Tibial nerve (tissue), 4 donors: ENCODE data around the gene NSUN4.

Source experiments
- CTCF ChIP-seq, 5 experiments: fragments of 200-600 bp in 3 of 5; fragments of 450-650 bp in 2 of 5; sonication (generic) in 3 of 5; IDR thresholded peaks; one replicate each; pipeline ENCODE4 v1.5.1; 2016 to 2019; ENCODE audit warnings: antibody characterized with exemption in 5 of 5, mild to moderate bottlenecking in 3 of 5, moderate library complexity in 2 of 5
- EP300 ChIP-seq, 2 donors: sonication (generic); formaldehyde crosslinking; IDR thresholded peaks; one replicate each; pipeline ENCODE4 v1.6.1; 2017; ENCODE audit warnings: antibody characterized with exemption in 2 of 2, mild to moderate bottlenecking in 1 of 2
- POLR2A ChIP-seq, 2 donors: fragments of 450-650 bp; IDR thresholded peaks; one replicate each; pipeline ENCODE4 v1.6.1; 2017; ENCODE audit warnings: antibody characterized with exemption in 2 of 2, mild to moderate bottlenecking in 2 of 2, moderate library complexity in 2 of 2

- TF ChIP-seq CTCF (IDR thresholded peaks at IDR 0.05) (no peak), POLR2A (IDR thresholded peaks at IDR 0.05) (no peak), EP300 (IDR thresholded peaks at IDR 0.05) (no peak)
Measured at GRCh38 chr1:46298387-46298786, 42.2 kb upstream of the NSUN4 start.
